ENCODE results near the gene ZNF716. TPM values are rescaled to one million over a fixed set of nuclear protein-coding genes. Genes with fewer than 3 reads are reported as not detected.
"Not testable (repeated sequence)": the region's sequence is repeated elsewhere in the genome, so short reads cannot be mapped to it uniquely, and the experiment has no call there.

ZNF716 gene
- total RNA-seq, 3 donors from 2014 or later: not detected

DNA sequence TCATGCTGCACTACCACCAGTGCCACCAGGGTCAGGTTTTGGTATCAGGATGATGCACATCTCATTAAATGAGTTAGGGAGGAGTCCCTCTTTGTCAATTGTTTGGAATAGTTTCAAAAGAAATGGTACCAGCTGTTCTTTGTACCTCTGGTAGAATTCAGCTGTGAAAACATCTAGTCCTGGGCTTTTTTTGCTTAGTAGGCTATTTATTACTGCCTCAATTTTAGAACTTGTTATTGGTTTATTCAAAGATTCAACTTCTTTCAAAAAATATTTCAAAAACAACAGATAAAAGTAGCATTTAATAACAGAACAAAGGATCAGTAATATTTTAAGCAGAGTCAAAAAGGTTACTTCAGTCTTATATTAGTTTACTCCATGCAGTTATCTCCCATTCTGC, 6.4 kb upstream of the ZNF716 start:
- TF ChIP-seq CTCF (IDR thresholded peaks at IDR 0.05) (no peak), POLR2A (IDR thresholded peaks at IDR 0.05) (no peak), POLR2AphosphoS5 (IDR thresholded peaks at IDR 0.05) (no peak)
- peaks cover 19 to 32% of the 10 kb centered on the region in 2 donors for H3K9me3 ChIP-seq
- intact Hi-C loops (cut with DNase I; ENCODE audit: low total_unique reads): no loop called here
- H3K4me1 ChIP-seq: no peaks in the 10 kb centered on the region
- no peak overlapping the region for H3K27ac ChIP-seq
- no peaks in the 10 kb centered on the region for H3K27me3 ChIP-seq
- no peak overlapping the region for H3K4me3 ChIP-seq
- no peaks in the 10 kb centered on the region for H3K36me3 ChIP-seq
- DNase-seq (ENCODE audit: low spot score in 2 of 2): no peak

- not testable (repeated sequence) for DNase-seq (ENCODE audit: low spot score in 2 of 2)
- peaks cover 27 to 65% of the 10 kb centered on the region in 2 donors for H3K9me3 ChIP-seq
These were observed 19.3 kb downstream of the ZNF716 start for GRCh38 chr7:57469186-57469828.

DNA sequence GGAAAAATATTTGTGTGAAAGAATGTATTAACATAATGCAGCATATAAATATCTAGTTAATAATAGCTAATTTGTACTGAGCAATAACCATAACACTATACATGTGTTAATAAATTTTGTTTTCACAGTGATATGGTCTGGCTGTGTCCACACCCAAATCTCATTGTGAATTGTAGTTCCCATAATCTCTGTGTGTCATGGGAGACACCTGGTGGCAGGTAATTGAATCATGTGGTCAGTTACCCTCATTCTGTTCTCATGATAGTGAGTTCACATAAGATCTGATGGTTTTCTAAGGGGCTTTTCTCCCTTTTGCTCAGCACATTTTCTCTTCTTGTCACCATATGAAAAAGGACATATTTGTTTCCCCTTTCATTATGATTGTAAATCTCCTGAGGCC, 30.3 kb downstream of the ZNF716 start:
- peaks cover 0 to 26% of the 10 kb centered on the region in 2 donors for H3K9me3 ChIP-seq
- intact Hi-C loops (cut with DNase I; ENCODE audit: low total_unique reads); H3K27ac ChIP-seq; H3K4me1 ChIP-seq; H3K4me3 ChIP-seq; DNase-seq (ENCODE audit: low spot score in 2 of 2); H3K36me3 ChIP-seq; H3K27me3 ChIP-seq: not testable (repeated sequence)

More at GRCh38 chr7:57469186-57469828, 19.3 kb downstream of the ZNF716 start:
- H3K4me3 ChIP-seq; H3K27me3 ChIP-seq; intact Hi-C loops (cut with DNase I; ENCODE audit: low total_unique reads); H3K4me1 ChIP-seq; H3K36me3 ChIP-seq; H3K27ac ChIP-seq: not testable (repeated sequence)

DNA sequence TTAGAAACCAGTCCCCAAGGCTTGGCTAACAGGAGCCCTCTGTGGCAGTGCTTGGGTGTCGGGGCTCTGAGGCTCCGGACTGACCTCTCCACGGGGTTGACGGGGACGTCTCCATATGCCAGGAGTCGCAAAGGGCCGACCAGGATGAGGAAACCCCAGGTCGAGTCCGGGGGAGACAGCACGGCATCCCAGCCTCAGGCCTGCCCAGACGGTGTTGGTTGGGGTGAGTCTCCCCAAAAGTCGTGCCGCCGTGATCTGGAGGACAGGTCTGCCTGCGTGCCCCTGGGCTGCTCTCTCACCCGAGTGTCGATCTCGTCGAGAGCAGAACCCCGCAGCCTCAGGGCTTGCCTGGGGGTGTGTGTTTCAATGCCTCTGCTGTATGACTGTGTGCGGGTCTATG, 35.0 kb downstream of the ZNF716 start:
- peaks cover 25 to 58% of the 10 kb centered on the region in 2 donors for H3K9me3 ChIP-seq
- intact Hi-C loops (cut with DNase I; ENCODE audit: low total_unique reads); H3K27me3 ChIP-seq; H3K4me1 ChIP-seq; H3K27ac ChIP-seq; H3K36me3 ChIP-seq; H3K4me3 ChIP-seq; DNase-seq (ENCODE audit: low spot score in 2 of 2): not testable (repeated sequence)

GRCh38 chr7:57487957-57488356, 38.0 kb downstream of the ZNF716 start:
- Histone ChIP-seq H3K4me1 (no peaks in the 10 kb centered on the region), H3K4me3 (no peak overlapping the region), H3K9me3 (peaks cover 26 to 82% of the 10 kb centered on the region in 2 donors), H3K27me3 (no peaks in the 10 kb centered on the region), H3K36me3 (no peaks in the 10 kb centered on the region), H3K27ac (no peak overlapping the region)
- no peak for DNase-seq (ENCODE audit: low spot score in 2 of 2)
- no peak for TF ChIP-seq CTCF (IDR thresholded peaks at IDR 0.05)
- TF ChIP-seq POLR2A (IDR thresholded peaks at IDR 0.05): no peak
- TF ChIP-seq POLR2AphosphoS5 (IDR thresholded peaks at IDR 0.05): no peak
- intact Hi-C loops (cut with DNase I; ENCODE audit: low total_unique reads): no loop called here

DNA sequence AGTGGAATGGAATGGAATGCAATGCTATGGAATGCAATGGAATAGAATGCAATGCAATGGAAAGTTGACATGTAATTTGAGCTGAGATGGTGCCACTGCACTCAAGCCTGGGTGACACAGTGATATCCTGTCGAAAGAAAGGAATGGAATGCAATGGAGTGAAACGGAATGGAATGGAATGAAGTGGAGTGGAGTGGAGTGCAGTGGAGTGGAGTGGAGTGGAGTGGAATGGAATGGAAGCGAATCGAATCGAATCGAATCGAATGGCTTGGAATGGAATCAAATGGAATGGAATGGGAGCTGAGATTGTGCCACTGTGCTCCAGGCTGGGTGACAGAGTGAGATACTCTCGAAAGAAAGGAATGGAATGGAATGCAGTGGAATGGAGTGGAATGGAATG, 45.1 kb downstream of the ZNF716 start:
- H3K27ac ChIP-seq; H3K27me3 ChIP-seq; H3K4me3 ChIP-seq; H3K4me1 ChIP-seq; intact Hi-C loops (cut with DNase I; ENCODE audit: low total_unique reads); DNase-seq (ENCODE audit: low spot score in 2 of 2); H3K36me3 ChIP-seq: not testable (repeated sequence)
- peaks cover 13 to 50% of the 10 kb centered on the region in 2 donors for H3K9me3 ChIP-seq

GRCh38 chr7:57496395-57496794, 46.4 kb downstream of the ZNF716 start:
- TF ChIP-seq CTCF (IDR thresholded peaks at IDR 0.05) (no peak), POLR2AphosphoS5 (IDR thresholded peaks at IDR 0.05) (no peak), POLR2A (IDR thresholded peaks at IDR 0.05) (no peak)
- peaks cover 16 to 42% of the 10 kb centered on the region in 2 donors for H3K9me3 ChIP-seq

More at GRCh38 chr7:57496395-57496794, 46.4 kb downstream of the ZNF716 start:
- Histone ChIP-seq H3K4me3 (no peak overlapping the region), H3K27me3 (no peaks in the 10 kb centered on the region), H3K4me1 (no peaks in the 10 kb centered on the region), H3K36me3 (no peaks in the 10 kb centered on the region), H3K27ac (no peak overlapping the region)
- DNase-seq (ENCODE audit: low spot score in 2 of 2): no peak
- intact Hi-C loops (cut with DNase I; ENCODE audit: low total_unique reads): no loop called here
